ENCODE results near the gene DNM3.

The DNM3 gene

GRCh38 chr1:172137703-172138454, 296.6 kb downstream of the DNM3 start:
- no peak for TF ChIP-seq CTCF (IDR thresholded peaks at IDR 0.05; ENCODE audit: extremely low read depth, missing control alignments)
- DNase-seq (ENCODE audit: low spot score) = no peak

DNA sequence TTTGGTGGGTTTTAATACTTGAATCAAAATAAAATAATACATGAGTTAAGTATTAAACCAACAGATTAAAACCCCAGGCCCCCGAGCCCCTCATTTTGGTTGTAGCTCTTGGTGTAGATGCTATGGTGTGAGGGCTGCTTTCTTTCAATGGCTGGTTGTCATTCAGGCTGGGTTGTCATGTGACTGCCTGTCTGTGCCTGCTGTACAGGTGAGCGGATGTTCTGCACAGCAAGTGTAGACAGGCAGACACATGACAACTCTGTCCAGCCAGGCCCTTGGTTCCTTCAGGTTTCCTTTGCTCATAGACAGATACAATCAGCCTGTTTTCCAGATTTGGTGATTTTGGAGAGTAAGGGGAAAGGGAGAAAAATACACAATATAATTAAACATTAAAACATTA, 297.3 kb downstream of the DNM3 start:
- TF ChIP-seq CTCF (IDR thresholded peaks at IDR 0.05; ENCODE audit: extremely low read depth, missing control alignments) = no peak
- no peak for DNase-seq (ENCODE audit: low spot score)

- no peak for TF ChIP-seq CTCF (IDR thresholded peaks at IDR 0.05; ENCODE audit: extremely low read depth, missing control alignments)
- DNase-seq (ENCODE audit: low spot score) = no peak
Measured at GRCh38 chr1:172139196-172139595, 297.9 kb downstream of the DNM3 start.

DNA sequence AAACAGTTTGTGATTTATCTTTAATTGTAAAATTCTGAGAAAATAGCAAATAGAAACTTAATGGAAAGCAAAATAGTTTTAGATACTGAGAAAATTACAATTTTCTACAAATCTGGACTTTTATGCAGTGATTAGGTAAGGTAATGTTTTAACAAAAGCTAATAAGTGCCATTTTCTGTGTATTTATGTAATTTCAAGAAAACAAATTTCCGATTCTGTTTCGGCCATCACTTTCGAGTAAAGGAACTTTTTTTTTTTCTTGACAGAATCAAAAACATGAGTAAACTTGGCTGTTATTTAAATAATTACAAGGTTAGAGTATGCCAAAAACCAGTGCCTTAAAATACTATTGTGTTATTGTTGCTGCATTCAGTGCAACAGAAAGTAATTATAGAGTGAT, 298.8 kb downstream of the DNM3 start:
- DNase-seq (ENCODE audit: low spot score) = no peak
- TF ChIP-seq CTCF (IDR thresholded peaks at IDR 0.05; ENCODE audit: extremely low read depth, missing control alignments) = no peak

DNA sequence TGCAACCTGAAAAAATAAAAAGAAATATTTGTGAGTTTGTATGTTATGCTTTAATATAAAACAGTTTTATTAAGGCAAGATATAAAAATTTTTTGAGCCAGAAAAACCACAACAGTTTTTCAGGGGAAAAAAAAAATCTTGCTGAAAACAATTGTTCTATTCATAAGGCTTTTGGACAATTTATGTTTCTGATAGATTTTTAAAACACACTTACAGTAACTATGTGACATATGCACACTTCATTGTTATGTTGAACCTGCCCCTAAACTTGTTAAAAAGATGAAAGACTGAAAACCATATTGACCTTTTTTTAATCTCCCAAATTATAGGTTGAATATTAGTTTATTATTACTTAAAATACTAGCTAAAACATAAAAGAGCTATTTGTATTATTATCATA, 299.3 kb downstream of the DNM3 start:
- no peak for DNase-seq (ENCODE audit: low spot score)
- TF ChIP-seq CTCF (IDR thresholded peaks at IDR 0.05; ENCODE audit: extremely low read depth, missing control alignments) = no peak

GRCh38 chr1:172141341-172141881, 300.1 kb downstream of the DNM3 start:
- DNase-seq (ENCODE audit: low spot score) = no peak
- no peak for TF ChIP-seq CTCF (IDR thresholded peaks at IDR 0.05; ENCODE audit: extremely low read depth, missing control alignments)

DNA sequence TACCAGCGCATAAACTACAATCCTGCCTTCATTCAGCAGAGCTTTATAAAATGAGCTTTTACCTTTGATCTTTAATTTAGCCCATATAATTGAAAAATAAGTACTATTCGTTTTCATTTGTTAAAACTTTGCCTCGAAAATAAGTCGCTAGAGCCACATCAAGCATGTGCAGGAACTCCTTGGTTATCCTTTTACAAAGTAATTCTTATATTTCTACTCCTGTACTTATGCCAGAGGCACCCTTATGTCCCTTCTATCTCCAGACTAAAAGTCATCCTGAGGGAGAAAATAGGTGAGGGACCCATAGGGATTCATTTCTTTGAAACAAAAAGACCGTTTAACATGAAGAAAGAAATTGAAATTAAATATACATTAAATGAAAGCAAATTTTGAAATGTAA, 301.0 kb downstream of the DNM3 start:
- no peak for TF ChIP-seq CTCF (IDR thresholded peaks at IDR 0.05; ENCODE audit: extremely low read depth, missing control alignments)
- no peak for DNase-seq (ENCODE audit: low spot score)
